ENCODE results near the gene APLN.

GRCh38 chrX:129690435-129690834, 35.7 kb upstream of the APLN start:
- TF ChIP-seq CTCF (conservative IDR thresholded peaks at IDR 0.05) = no peak
- no peak for TF ChIP-seq ZFX (IDR thresholded peaks at IDR 0.05)

Data from C4-2B (cell line).